GM12892 (cell line): ENCODE measurements around the gene PRR14.

Experiments
- POLR2A ChIP-seq: IDR thresholded peaks from 2 replicates; pipeline ENCODE4 v1.6.1; 2011; ENCODE audit warnings: low read depth, low read length, control low read depth
- POLR2AphosphoS5 ChIP-seq: IDR thresholded peaks from 2 replicates; pipeline ENCODE4 v1.6.1; 2011; ENCODE audit warnings: low read depth, low read length, control low read depth
- TAF1 ChIP-seq: IDR thresholded peaks from 2 replicates; pipeline ENCODE4 v1.6.1; 2011; ENCODE audit warnings: low read depth, mild to moderate bottlenecking, control low read depth, low read length, borderline replicate concordance

DNA sequence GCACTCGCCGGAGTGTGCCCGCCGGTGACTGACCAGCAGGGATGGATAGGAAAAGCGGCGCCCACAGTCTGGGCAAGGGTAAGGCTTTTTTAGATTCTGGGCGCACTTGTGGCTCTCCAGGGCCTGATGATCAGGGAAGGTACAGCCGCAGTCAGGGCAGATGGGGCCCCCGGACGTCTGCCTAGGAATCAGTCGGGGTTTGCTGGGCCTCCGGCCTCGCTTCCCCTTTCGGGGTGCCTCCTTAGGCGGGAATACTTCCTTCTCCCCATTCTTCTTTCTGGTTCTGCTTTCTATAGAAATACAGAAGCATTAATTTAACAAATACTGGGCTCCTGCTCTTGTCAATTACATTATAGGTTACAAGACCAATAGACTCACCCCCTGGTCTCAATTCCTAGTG is 45.6 kb upstream of the PRR14 start:
- TF ChIP-seq POLR2AphosphoS5, result no peak
- TF ChIP-seq POLR2A, result no peak
- TF ChIP-seq TAF1, result no peak
